ENCODE measurements around the gene CSDE1. TPM values are rescaled to one million over a fixed set of nuclear protein-coding genes. Genes with fewer than 3 reads are reported as not detected.

Gene CSDE1
- total and polyA plus RNA-seq, 11 donors, result 177 to 1,317 (median 871) TPM

DNA sequence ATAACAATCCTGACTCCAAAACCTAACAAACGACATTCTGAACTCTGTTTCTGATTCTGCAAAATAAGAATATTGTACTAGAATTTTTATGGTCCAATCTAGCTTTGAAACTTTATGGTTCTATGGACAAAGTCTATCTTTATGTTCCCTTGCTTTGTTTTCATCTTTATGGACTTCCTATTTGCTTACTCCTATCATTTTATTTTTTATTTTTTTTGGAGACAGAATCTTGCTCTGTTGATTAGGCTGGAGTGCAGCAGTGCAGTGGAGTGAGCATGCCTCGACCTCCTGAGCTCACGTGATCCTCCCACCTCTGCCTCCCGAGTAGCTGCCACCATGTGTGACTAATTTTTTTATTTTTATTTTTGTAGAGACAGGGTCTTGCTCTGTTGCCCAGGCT lies 44.8 kb downstream of the CSDE1 start:
- WGBS, 4 donors, result 81 to 84% (median 82%) methylated on average over 4 of the region's 4 CpGs
- intact Hi-C loops (cut with DNase I), result loop anchor here in 2 of 10 donors (10.0 kb wide), 1 partner anchor 128 kb away; the partner anchor contains the start of gene BCAS2 (in 2 of the 2)
- Histone ChIP-seq H3K4me3 (no peak overlapping the region), H3K36me3 (peaks cover 0 to 79% (median 69%) of the 10 kb centered on the region in 9 donors), H3K27ac (no peak overlapping the region), H3K9me3 (no peaks in the 10 kb centered on the region), H3K4me1 (peaks cover 0 to 38% (median 19%) of the 10 kb centered on the region in 12 donors), H3K27me3 (no peaks in the 10 kb centered on the region)
- no peak for DNase-seq
- no peak for TF ChIP-seq POLR2A (IDR thresholded peaks at IDR 0.05)
- TF ChIP-seq CTCF (IDR thresholded peaks at IDR 0.05), result no peak
- ATAC-seq, result no peak

- DNase-seq (no peak), ATAC-seq (no peak)
- H3K4me3 ChIP-seq, result no peak overlapping the region
- no peak overlapping the region for H3K27ac ChIP-seq
- peaks cover 0 to 25% (median 6%) of the 10 kb centered on the region in 12 donors for H3K4me1 ChIP-seq
- peaks cover 2 to 96% (median 88%) of the 10 kb centered on the region in 9 donors for H3K36me3 ChIP-seq
- WGBS, 4 donors, result 92 to 98% (median 96%) methylated on average over 3 of the region's 3 CpGs
- intact Hi-C loops (cut with DNase I), result loop anchor here in 2 of 10 donors (10.0 kb wide), 1 partner anchor 126 kb away; the partner anchor contains the start of gene BCAS2 (in 2 of the 2)
- no peaks in the 10 kb centered on the region for H3K9me3 ChIP-seq
- TF ChIP-seq POLR2A (IDR thresholded peaks at IDR 0.05) (no peak), CTCF (IDR thresholded peaks at IDR 0.05) (no peak)
- H3K27me3 ChIP-seq, result no peaks in the 10 kb centered on the region
Observed at GRCh38 chr1:114710360-114710759, 47.4 kb downstream of the CSDE1 start.

GRCh38 chr1:114707604-114708003 lies 50.2 kb downstream of the CSDE1 start:
- intact Hi-C loops (cut with DNase I), result no loop called here
- Histone ChIP-seq H3K27ac (no peak overlapping the region), H3K4me1 (no peaks in the 10 kb centered on the region), H3K9me3 (no peaks in the 10 kb centered on the region), H3K4me3 (no peak overlapping the region), H3K27me3 (no peaks in the 10 kb centered on the region), H3K36me3 (peaks cover 2 to 85% (median 76%) of the 10 kb centered on the region in 9 donors)
- DNase-seq (no peak), ATAC-seq (no peak)
- TF ChIP-seq POLR2A (IDR thresholded peaks at IDR 0.05) (no peak), CTCF (IDR thresholded peaks at IDR 0.05) (no peak)
- WGBS, 4 donors, result 83 to 95% (median 92%) methylated on average over 2 of the region's 2 CpGs

DNA sequence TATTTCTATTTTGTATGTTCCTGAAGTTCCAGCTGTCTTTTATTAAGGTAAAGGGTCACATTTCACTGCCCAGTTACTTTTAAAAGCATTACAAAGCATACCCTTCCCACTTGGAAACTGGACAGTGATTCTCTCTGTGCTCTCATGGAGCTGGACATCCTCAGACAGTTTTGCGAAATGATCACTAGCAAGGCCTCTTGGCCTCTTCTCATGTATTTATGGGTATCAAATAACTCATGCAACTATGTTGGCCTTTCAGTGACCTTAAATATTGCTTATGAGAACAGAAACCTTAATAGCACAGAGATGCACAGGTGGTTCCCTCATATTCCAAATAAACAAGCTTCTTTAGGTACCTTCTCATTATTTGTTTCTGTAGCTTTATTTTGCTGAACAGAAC lies 54.5 kb downstream of the CSDE1 start:
- TF ChIP-seq CTCF (IDR thresholded peaks at IDR 0.05) (no peak), POLR2A (IDR thresholded peaks at IDR 0.05) (no peak)
- H3K27me3 ChIP-seq, result no peaks in the 10 kb centered on the region
- H3K4me1 ChIP-seq, result no peaks in the 10 kb centered on the region
- H3K4me3 ChIP-seq, result no peak overlapping the region
- intact Hi-C loops (cut with DNase I), result no loop called here
- no peak for ATAC-seq
- no peaks in the 10 kb centered on the region for H3K9me3 ChIP-seq
- DNase-seq, result no peak
- WGBS, 4 donors, result 86 to 97% (median 91%) methylated on average over 1 of the region's 1 CpG
- H3K36me3 ChIP-seq, result peaks cover 2 to 43% (median 37%) of the 10 kb centered on the region in 9 donors
- H3K27ac ChIP-seq, result no peak overlapping the region

All from heart left ventricle (tissue), 16 donors.